Fibroblast of skin of scalp (primary cell): Measurements from ENCODE around the gene SPAG9.

ENCODE experiments used
- DNase-seq: peaks from one replicate; pipeline ENCODE4 v3.0.0-alpha.2; 2013

SPAG9 gene

GRCh38 chr17:50981279-50981678 lies 139.4 kb downstream of the SPAG9 start:
- DNase-seq, result no peak

GRCh38 chr17:50979524-50979927 lies 141.1 kb downstream of the SPAG9 start:
- no peak for DNase-seq

- DNase-seq, result no peak
These were observed 143.0 kb downstream of the SPAG9 start for GRCh38 chr17:50977487-50978159.

- DNase-seq, result no peak
These were observed 143.7 kb downstream of the SPAG9 start for GRCh38 chr17:50976951-50977472.

- DNase-seq, result no peak
These were observed 146.8 kb downstream of the SPAG9 start for GRCh38 chr17:50973557-50974494.

- DNase-seq, result no peak
These were observed 148.1 kb downstream of the SPAG9 start for GRCh38 chr17:50972577-50972976.

GRCh38 chr17:50967795-50968194 lies 152.9 kb downstream of the SPAG9 start:
- no peak for DNase-seq

- DNase-seq, result no peak
These were observed 154.5 kb downstream of the SPAG9 start for GRCh38 chr17:50966163-50966666.

- DNase-seq, result peak; percentile 42
These were observed 157.5 kb downstream of the SPAG9 start for GRCh38 chr17:50963139-50963538.

- no peak for DNase-seq
These were observed 159.1 kb downstream of the SPAG9 start for GRCh38 chr17:50961282-50962220.

GRCh38 chr17:50959341-50959740 lies 161.3 kb downstream of the SPAG9 start:
- no peak for DNase-seq

GRCh38 chr17:50957600-50958575 lies 162.8 kb downstream of the SPAG9 start:
- no peak for DNase-seq

GRCh38 chr17:50956750-50957523 lies 163.7 kb downstream of the SPAG9 start:
- peak; percentile 58 for DNase-seq

- DNase-seq, result no peak
These were observed 164.3 kb downstream of the SPAG9 start for GRCh38 chr17:50956409-50956749.

- DNase-seq, result no peak
These were observed 165.0 kb downstream of the SPAG9 start for GRCh38 chr17:50955667-50956120.

GRCh38 chr17:50955160-50955559 lies 165.5 kb downstream of the SPAG9 start:
- DNase-seq, result no peak

GRCh38 chr17:50954641-50955121 lies 166.0 kb downstream of the SPAG9 start:
- DNase-seq, result no peak

- DNase-seq, result peak; percentile 76
These were observed 166.7 kb downstream of the SPAG9 start for GRCh38 chr17:50953831-50954601.

GRCh38 chr17:50953518-50953830 lies 167.2 kb downstream of the SPAG9 start:
- DNase-seq, result no peak
